HEK293 (cell line): ENCODE results near the gene SYT13.

ENCODE experiments used
- CTCF ChIA-PET: fragments of 350-600 bp; formaldehyde crosslinking; extraction: SDS; loops from one replicate; lab custom pipeline; 2021; ENCODE audit warnings: antibody characterized with exemption; lab: Yijun Ruan, JAX
- POLR2A ChIA-PET: fragments of 300-600 bp; formaldehyde crosslinking; extraction: SDS; loops from one replicate; lab custom pipeline; 2020; ENCODE audit warnings: antibody characterized with exemption, inconsistent platforms; lab: Yijun Ruan, JAX
- H3K27ac ChIP-seq: fragments of 200-500 bp; sonication (Bioruptor generic); 2 replicates; pipeline ENCODE4 v1.5.1; 2014; ENCODE audit warnings: low read depth, low read length, control low read depth, inconsistent platforms; ENCODE audit errors: extremely low read depth
- H3K36me3 ChIP-seq, 2 experiments: fragments of 200-500 bp in 1 of 2; sonication (Bioruptor generic) in 1 of 2; 1 replicate in 1 of 2; 2 replicates in 1 of 2; pipeline ENCODE4 v1.5.1; 2014 to 2017; ENCODE audit warnings: inconsistent platforms in 2 of 2, low read length in 2 of 2; ENCODE audit not compliant: control insufficient read depth in 2 of 2, insufficient read depth in 1 of 2
- H3K4me1 ChIP-seq: fragments of 200-500 bp; sonication (Bioruptor generic); 2 replicates; pipeline ENCODE4 v1.5.1; 2014; ENCODE audit warnings: mild to moderate bottlenecking, low read length, inconsistent platforms; ENCODE audit not compliant: control insufficient read depth, insufficient read depth
- H3K4me3 ChIP-seq: 2 replicates; pipeline ENCODE4 v1.5.1; 2011; ENCODE audit warnings: low read depth, mild to moderate bottlenecking, control low read depth, low read length, moderate library complexity
- H3K9me3 ChIP-seq: fragments of 200-500 bp; sonication (Bioruptor generic); 2 replicates; pipeline ENCODE4 v1.5.1; 2014; ENCODE audit warnings: low read depth, low read length, inconsistent platforms; ENCODE audit not compliant: control insufficient read depth, insufficient read depth
- ELK4 ChIP-seq: IDR thresholded peaks from 2 replicates; pipeline ENCODE4 v1.6.1; 2011; ENCODE audit warnings: mild to moderate bottlenecking, low read depth, low read length, borderline replicate concordance
- KLF16 ChIP-seq: fragments of 450-650 bp; formaldehyde crosslinking; IDR thresholded peaks from 2 replicates; pipeline ENCODE4 v1.5.1; 2017; ENCODE audit warnings: missing biosample characterization, missing genetic modification characterization
- PBX3 ChIP-seq: sonication (generic); formaldehyde crosslinking; IDR thresholded peaks from 2 replicates; pipeline ENCODE4 v1.8.1; 2022; ENCODE audit warnings: mild to moderate bottlenecking, moderate library complexity, missing genetic modification reagents
- RBAK ChIP-seq: fragments of 450-650 bp; formaldehyde crosslinking; IDR thresholded peaks from 2 replicates; pipeline ENCODE4 v1.5.1; 2016; ENCODE audit warnings: missing biosample characterization, missing genetic modification characterization
- ZNF112 ChIP-seq: fragments of 450-650 bp; formaldehyde crosslinking; IDR thresholded peaks from 2 replicates; pipeline ENCODE4 v1.5.0; 2017; ENCODE audit warnings: missing biosample characterization, missing genetic modification characterization
- ZNF157 ChIP-seq: fragments of 450-650 bp; formaldehyde crosslinking; IDR thresholded peaks from 2 replicates; pipeline ENCODE4 v1.5.1; 2016; ENCODE audit warnings: missing biosample characterization, missing genetic modification characterization
- ZNF169 ChIP-seq: fragments of 450-650 bp; formaldehyde crosslinking; IDR thresholded peaks from 2 replicates; pipeline ENCODE4 v1.5.1; 2016; ENCODE audit warnings: missing biosample characterization, missing genetic modification characterization
- ZNF549 ChIP-seq: fragments of 450-650 bp; IDR thresholded peaks from 2 replicates; pipeline ENCODE4 v1.5.1; 2018; ENCODE audit warnings: missing biosample characterization, missing genetic modification characterization, mild to moderate bottlenecking, inconsistent platforms, moderate library complexity
- ZNF558 ChIP-seq: fragments of 450-650 bp; formaldehyde crosslinking; IDR thresholded peaks from 2 replicates; pipeline ENCODE4 v1.5.1; 2016; ENCODE audit warnings: missing biosample characterization, missing genetic modification characterization
- ZNF692 ChIP-seq: fragments of 450-650 bp; formaldehyde crosslinking; IDR thresholded peaks from 2 replicates; pipeline ENCODE4 v1.5.1; 2016; ENCODE audit warnings: missing biosample characterization, missing genetic modification characterization
- ZNF785 ChIP-seq: fragments of 450-650 bp; formaldehyde crosslinking; IDR thresholded peaks from 2 replicates; pipeline ENCODE4 v1.5.1; 2016; ENCODE audit warnings: missing biosample characterization, missing genetic modification characterization
- TF ChIP-seq, protein P1 (sequence below): fragments of 450-650 bp; formaldehyde crosslinking; IDR thresholded peaks from 2 replicates; pipeline ENCODE4 v1.5.1; 2016; ENCODE audit warnings: missing biosample characterization, missing genetic modification characterization
- TF ChIP-seq, protein P2 (sequence below): fragments of 450-650 bp; formaldehyde crosslinking; IDR thresholded peaks from 2 replicates; pipeline ENCODE4 v1.5.1; 2016; ENCODE audit warnings: missing biosample characterization, missing genetic modification characterization

The SYT13 gene

GRCh38 chr11:45247433-45247832 is 38.7 kb downstream of the SYT13 start:
- Histone ChIP-seq H3K4me3 (no peak overlapping the region), H3K9me3 (no peaks in the 10 kb centered on the region), H3K27ac (no peak overlapping the region), H3K36me3 (no peaks in the 10 kb centered on the region), H3K4me1 (no peaks in the 10 kb centered on the region)
- CTCF ChIA-PET, result interaction anchor here (0.6 to 4.4 kb wide), 7 partner anchors 12 to 616 kb away, joined by 3 to 17 read pairs (median 4); no protein-coding TSS in a partner anchor
- TF ChIP-seq KLF16 (tag by site-specific recombination), result no peak
- no peak for TF ChIP-seq ZNF558 (tag by site-specific recombination)
- no peak for TF ChIP-seq ELK4
- no peak for TF ChIP-seq RBAK (tag by site-specific recombination)
- TF ChIP-seq ZNF169 (tag by site-specific recombination), result no peak
- no peak for TF ChIP-seq ZNF112 (tag by site-specific recombination)
- TF ChIP-seq ZNF692 (tag by site-specific recombination), result no peak
- TF ChIP-seq, protein P1, sequence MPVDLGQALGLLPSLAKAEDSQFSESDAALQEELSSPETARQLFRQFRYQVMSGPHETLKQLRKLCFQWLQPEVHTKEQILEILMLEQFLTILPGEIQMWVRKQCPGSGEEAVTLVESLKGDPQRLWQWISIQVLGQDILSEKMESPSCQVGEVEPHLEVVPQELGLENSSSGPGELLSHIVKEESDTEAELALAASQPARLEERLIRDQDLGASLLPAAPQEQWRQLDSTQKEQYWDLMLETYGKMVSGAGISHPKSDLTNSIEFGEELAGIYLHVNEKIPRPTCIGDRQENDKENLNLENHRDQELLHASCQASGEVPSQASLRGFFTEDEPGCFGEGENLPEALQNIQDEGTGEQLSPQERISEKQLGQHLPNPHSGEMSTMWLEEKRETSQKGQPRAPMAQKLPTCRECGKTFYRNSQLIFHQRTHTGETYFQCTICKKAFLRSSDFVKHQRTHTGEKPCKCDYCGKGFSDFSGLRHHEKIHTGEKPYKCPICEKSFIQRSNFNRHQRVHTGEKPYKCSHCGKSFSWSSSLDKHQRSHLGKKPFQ (tag by site-specific recombination), result no peak
- TF ChIP-seq, protein P2, sequence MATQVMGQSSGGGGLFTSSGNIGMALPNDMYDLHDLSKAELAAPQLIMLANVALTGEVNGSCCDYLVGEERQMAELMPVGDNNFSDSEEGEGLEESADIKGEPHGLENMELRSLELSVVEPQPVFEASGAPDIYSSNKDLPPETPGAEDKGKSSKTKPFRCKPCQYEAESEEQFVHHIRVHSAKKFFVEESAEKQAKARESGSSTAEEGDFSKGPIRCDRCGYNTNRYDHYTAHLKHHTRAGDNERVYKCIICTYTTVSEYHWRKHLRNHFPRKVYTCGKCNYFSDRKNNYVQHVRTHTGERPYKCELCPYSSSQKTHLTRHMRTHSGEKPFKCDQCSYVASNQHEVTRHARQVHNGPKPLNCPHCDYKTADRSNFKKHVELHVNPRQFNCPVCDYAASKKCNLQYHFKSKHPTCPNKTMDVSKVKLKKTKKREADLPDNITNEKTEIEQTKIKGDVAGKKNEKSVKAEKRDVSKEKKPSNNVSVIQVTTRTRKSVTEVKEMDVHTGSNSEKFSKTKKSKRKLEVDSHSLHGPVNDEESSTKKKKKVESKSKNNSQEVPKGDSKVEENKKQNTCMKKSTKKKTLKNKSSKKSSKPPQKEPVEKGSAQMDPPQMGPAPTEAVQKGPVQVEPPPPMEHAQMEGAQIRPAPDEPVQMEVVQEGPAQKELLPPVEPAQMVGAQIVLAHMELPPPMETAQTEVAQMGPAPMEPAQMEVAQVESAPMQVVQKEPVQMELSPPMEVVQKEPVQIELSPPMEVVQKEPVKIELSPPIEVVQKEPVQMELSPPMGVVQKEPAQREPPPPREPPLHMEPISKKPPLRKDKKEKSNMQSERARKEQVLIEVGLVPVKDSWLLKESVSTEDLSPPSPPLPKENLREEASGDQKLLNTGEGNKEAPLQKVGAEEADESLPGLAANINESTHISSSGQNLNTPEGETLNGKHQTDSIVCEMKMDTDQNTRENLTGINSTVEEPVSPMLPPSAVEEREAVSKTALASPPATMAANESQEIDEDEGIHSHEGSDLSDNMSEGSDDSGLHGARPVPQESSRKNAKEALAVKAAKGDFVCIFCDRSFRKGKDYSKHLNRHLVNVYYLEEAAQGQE (tag by site-specific recombination), result no peak
- TF ChIP-seq ZNF157 (tag by site-specific recombination), result no peak
- TF ChIP-seq ZNF785 (tag by site-specific recombination), result no peak
- no peak for TF ChIP-seq PBX3 (CRISPR knock-in tag)
- POLR2A ChIA-PET, result no interaction called here

GRCh38 chr11:45246241-45246640 is 39.9 kb downstream of the SYT13 start:
- TF ChIP-seq ZNF549, result no peak
- ChIA-PET POLR2A (no interaction called here), CTCF (interaction anchor here (0.6 to 4.4 kb wide), 3 partner anchors 13 to 136 kb away, joined by 3 to 17 read pairs (median 12); no protein-coding TSS in a partner anchor)
- no peaks in the 10 kb centered on the region for H3K4me1 ChIP-seq
- no peaks in the 10 kb centered on the region for H3K36me3 ChIP-seq
- no peak overlapping the region for H3K27ac ChIP-seq
- no peaks in the 10 kb centered on the region for H3K9me3 ChIP-seq
- H3K4me3 ChIP-seq, result no peak overlapping the region
